ENCODE results near the gene GLCE. TPM values are rescaled to one million over a fixed set of nuclear protein-coding genes. Genes with fewer than 3 reads are reported as not detected.

Gene GLCE
- total and polyA plus RNA-seq, 5 experiments from 2014 or later = 5.2 to 8.3 (median 5.8) TPM

DNA sequence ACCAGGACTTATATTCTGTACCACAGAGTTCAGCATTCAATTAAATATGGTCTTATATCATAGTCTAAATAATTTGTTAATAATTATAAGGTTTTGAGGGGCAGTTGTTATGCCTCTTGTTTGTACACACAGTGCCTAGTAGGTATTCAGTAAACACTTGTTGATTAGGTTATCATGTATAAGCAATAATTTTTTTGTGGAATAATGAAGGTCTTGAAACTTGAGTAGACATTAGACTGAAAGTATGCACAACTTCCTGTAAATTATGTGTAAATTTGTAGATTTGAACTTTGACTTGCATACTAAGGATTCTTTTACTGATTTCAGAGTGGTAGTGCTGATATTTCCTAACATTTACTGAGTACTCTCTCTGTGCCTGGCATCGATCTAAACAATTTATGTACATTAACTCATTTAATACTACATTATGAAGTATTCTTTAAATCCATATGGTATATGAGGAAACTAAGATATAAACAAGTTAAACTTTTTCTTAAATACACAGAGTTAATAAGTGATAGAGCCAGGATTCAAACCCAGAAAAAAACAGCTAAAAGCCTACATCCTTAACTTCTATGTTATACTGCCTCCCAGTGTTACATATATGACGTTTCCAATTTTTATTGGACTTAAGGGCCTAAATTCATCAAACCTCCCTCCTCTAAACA is 65.1 kb downstream of the GLCE start:
- H3K27me3 Mint-ChIP-seq = no peaks in the 10 kb centered on the region
- H3K27ac Mint-ChIP-seq = no peak overlapping the region
- peaks cover 9 to 24% (median 18%) of the 10 kb centered on the region in 9 donors for H3K9me3 Mint-ChIP-seq
- ATAC-seq (no peak), DNase-seq (no peak)
- H3K4me3 Mint-ChIP-seq = no peak overlapping the region
- H3K36me3 Mint-ChIP-seq = peaks cover 22 to 45% (median 31%) of the 10 kb centered on the region in 3 donors
- POLR2A ChIA-PET = no interaction called here
- H3K4me1 Mint-ChIP-seq = peaks cover 0 to 2% (median 0%) of the 10 kb centered on the region in 4 donors

GRCh38 chr15:69226023-69226355 is 65.6 kb downstream of the GLCE start:
- Mint-ChIP-seq H3K4me3 (no peak overlapping the region), H3K36me3 (peaks cover 24 to 43% (median 31%) of the 10 kb centered on the region in 3 donors), H3K9me3 (peaks cover 9 to 23% (median 17%) of the 10 kb centered on the region in 9 donors), H3K27ac (no peak overlapping the region), H3K4me1 (peaks cover 0 to 2% (median 0%) of the 10 kb centered on the region in 4 donors), H3K27me3 (no peaks in the 10 kb centered on the region)
- POLR2A ChIA-PET = no interaction called here
- ATAC-seq (no peak), DNase-seq (no peak)

- no peak for DNase-seq
- no peak overlapping the region for H3K4me3 Mint-ChIP-seq
- no peaks in the 10 kb centered on the region for H3K4me1 Mint-ChIP-seq
- H3K27ac Mint-ChIP-seq = no peak overlapping the region
- no peaks in the 10 kb centered on the region for H3K27me3 Mint-ChIP-seq
- peaks cover 11 to 31% (median 18%) of the 10 kb centered on the region in 3 donors for H3K36me3 Mint-ChIP-seq
- POLR2A ChIA-PET = no interaction called here
- no peak for ATAC-seq
- no peaks in the 10 kb centered on the region for H3K9me3 Mint-ChIP-seq
These were observed 71.7 kb downstream of the GLCE start for GRCh38 chr15:69232144-69232543.

DNA sequence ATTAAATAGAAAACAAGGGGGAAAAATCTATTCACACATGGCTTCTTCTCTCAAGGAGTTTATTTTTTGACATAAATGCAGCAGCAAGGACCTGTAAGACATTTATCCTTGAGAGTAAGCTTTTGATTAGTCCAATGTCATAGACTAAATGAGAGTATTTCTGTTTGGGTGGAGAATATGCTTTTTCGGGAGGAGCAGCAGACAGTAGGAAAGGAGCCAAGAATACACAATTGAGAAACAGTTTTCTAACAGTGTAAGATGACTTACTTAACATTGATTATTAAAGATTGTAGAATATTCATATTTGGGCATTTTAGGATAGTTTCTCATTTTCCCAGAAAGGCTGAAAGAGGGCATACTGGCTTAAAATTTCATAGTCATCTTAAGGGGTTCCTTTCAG is 72.3 kb downstream of the GLCE start:
- Mint-ChIP-seq H3K27me3 (no peaks in the 10 kb centered on the region), H3K36me3 (peaks cover 11 to 31% (median 21%) of the 10 kb centered on the region in 3 donors), H3K4me1 (no peaks in the 10 kb centered on the region), H3K4me3 (no peak overlapping the region), H3K9me3 (no peaks in the 10 kb centered on the region), H3K27ac (no peak overlapping the region)
- POLR2A ChIA-PET = no interaction called here
- ATAC-seq = no peak
- no peak for DNase-seq

DNA sequence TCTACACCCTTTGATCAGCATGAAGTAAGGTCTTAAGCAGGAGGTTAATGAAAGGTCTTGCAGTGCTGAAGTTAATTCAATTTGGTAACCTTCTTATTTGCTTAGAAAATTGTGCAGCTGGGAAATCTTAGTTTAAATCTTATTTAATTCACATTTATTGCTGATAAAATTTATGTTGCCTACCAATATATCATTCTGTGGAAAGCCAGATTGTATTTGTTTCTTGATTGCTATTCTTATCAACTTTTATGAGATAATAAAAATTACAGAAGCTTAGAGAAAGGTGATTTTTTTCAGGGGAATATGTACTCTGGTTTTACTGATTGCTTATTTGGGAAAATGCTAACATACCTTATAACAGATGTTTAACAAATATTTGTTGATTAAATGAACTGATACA is 74.2 kb downstream of the GLCE start:
- DNase-seq (no peak), ATAC-seq (no peak)
- H3K27me3 Mint-ChIP-seq = no peaks in the 10 kb centered on the region
- H3K27ac Mint-ChIP-seq = no peak overlapping the region
- peaks cover 6 to 22% (median 20%) of the 10 kb centered on the region in 3 donors for H3K36me3 Mint-ChIP-seq
- POLR2A ChIA-PET = no interaction called here
- H3K4me1 Mint-ChIP-seq = no peaks in the 10 kb centered on the region
- H3K9me3 Mint-ChIP-seq = peaks cover 0 to 7% (median 3%) of the 10 kb centered on the region in 9 donors
- no peak overlapping the region for H3K4me3 Mint-ChIP-seq

- no peaks in the 10 kb centered on the region for H3K4me1 Mint-ChIP-seq
- H3K27me3 Mint-ChIP-seq = no peaks in the 10 kb centered on the region
- H3K27ac Mint-ChIP-seq = no peak overlapping the region
- H3K9me3 Mint-ChIP-seq = peaks cover 0 to 7% (median 3%) of the 10 kb centered on the region in 9 donors
- POLR2A ChIA-PET = no interaction called here
- H3K4me3 Mint-ChIP-seq = no peak overlapping the region
- ATAC-seq (no peak), DNase-seq (no peak)
- H3K36me3 Mint-ChIP-seq = peaks cover 6 to 20% (median 17%) of the 10 kb centered on the region in 3 donors
These were observed 76.1 kb downstream of the GLCE start for GRCh38 chr15:69236505-69236904.

DNA sequence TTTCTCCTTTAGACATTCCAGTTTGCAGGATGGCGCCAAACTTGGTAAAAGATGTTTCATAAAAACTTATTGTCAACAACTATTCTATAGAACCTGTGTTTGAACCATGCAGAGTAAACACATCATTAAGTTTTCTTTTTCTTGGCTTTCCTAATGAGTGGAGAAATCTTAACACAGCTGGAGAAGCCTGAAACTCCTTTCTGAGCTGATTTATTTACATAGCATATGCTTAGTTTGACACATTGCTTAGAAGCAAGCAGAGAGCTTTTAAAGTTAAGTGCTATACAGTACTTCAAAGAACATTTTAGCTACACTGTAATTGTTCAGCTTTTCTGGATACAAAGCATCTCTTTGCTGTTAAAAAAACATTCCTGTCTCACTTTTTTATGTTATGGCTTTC is 77.3 kb downstream of the GLCE start:
- no peaks in the 10 kb centered on the region for H3K4me1 Mint-ChIP-seq
- H3K27ac Mint-ChIP-seq = no peak overlapping the region
- POLR2A ChIA-PET = no interaction called here
- ATAC-seq = no peak
- H3K36me3 Mint-ChIP-seq = peaks cover 6 to 20% (median 15%) of the 10 kb centered on the region in 3 donors
- H3K9me3 Mint-ChIP-seq = peaks cover 0 to 7% (median 3%) of the 10 kb centered on the region in 9 donors
- H3K4me3 Mint-ChIP-seq = no peak overlapping the region
- H3K27me3 Mint-ChIP-seq = no peaks in the 10 kb centered on the region
- DNase-seq = no peak

DNA sequence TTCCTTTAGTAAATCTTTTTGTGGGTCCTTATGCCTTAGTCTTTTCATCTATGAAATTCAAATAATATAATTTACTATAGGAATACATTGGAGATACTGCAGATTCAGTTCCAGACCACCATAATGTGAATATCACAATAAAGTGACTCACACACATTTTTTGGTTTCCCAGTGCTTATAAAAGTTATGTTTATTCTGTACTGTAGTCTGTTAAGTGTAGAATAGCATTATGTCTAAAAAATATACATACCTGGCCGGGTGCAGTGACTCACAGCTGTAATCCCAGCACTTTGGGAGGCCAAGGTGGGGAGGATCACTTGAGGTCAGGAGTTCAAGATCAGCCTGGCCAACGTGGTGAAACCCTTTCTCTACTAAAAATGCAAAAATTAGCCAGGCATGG is 84.4 kb downstream of the GLCE start:
- POLR2A ChIA-PET = no interaction called here
- ATAC-seq (no peak), DNase-seq (no peak)
- no peaks in the 10 kb centered on the region for H3K27me3 Mint-ChIP-seq
- H3K36me3 Mint-ChIP-seq = peaks cover 0 to 3% (median 0%) of the 10 kb centered on the region in 3 donors
- H3K4me3 Mint-ChIP-seq = no peak overlapping the region
- no peak overlapping the region for H3K27ac Mint-ChIP-seq
- H3K4me1 Mint-ChIP-seq = no peaks in the 10 kb centered on the region
- H3K9me3 Mint-ChIP-seq = no peaks in the 10 kb centered on the region

DNA sequence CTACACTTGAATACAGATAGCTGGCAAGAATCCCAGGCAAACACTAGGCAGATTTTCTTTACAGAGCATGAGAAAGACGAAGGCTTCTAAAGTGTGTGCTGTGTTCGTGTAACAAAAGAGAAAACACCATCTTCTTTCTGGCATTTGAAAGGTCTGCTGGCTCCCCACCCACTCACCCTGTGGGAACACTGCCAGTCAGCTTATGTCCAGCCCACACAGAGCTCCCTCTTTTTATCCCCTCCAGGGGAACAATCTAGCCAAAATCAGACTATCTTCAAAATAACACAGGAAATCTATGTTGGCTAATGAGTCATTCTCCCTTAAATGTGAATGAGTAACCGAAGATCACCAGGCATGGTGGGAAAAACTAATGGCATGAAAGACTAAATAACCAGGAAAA is 92.7 kb downstream of the GLCE start:
- H3K4me3 Mint-ChIP-seq = no peak overlapping the region
- no peak overlapping the region for H3K27ac Mint-ChIP-seq
- peaks cover 0 to 2% (median 0%) of the 10 kb centered on the region in 4 donors for H3K4me1 Mint-ChIP-seq
- H3K9me3 Mint-ChIP-seq = no peaks in the 10 kb centered on the region
- H3K27me3 Mint-ChIP-seq = no peaks in the 10 kb centered on the region
- no peak for DNase-seq
- POLR2A ChIA-PET = no interaction called here
- no peak for ATAC-seq
- H3K36me3 Mint-ChIP-seq = peaks cover 0 to 10% (median 8%) of the 10 kb centered on the region in 3 donors

- Mint-ChIP-seq H3K36me3 (peaks cover 5 to 8% (median 8%) of the 10 kb centered on the region in 3 donors), H3K27ac (no peak overlapping the region), H3K4me3 (no peak overlapping the region), H3K27me3 (no peaks in the 10 kb centered on the region), H3K4me1 (no peaks in the 10 kb centered on the region), H3K9me3 (no peaks in the 10 kb centered on the region)
- DNase-seq = peak in 3 of 10 donors; percentile 11 to 23 (median 16)
- ATAC-seq = no peak
- POLR2A ChIA-PET = no interaction called here
These were observed 105.0 kb downstream of the GLCE start for GRCh38 chr15:69265347-69265955.

- POLR2A ChIA-PET = no interaction called here
These were observed 110.8 kb downstream of the GLCE start for GRCh38 chr15:69271217-69271616.

GRCh38 chr15:69272139-69272538 is 111.7 kb downstream of the GLCE start:
- peak overlapping the region in 1 of 10 donors; percentile 63 for H3K27ac Mint-ChIP-seq
- ATAC-seq = no peak
- POLR2A ChIA-PET = no interaction called here
- H3K36me3 Mint-ChIP-seq = peaks cover 0 to 8% (median 6%) of the 10 kb centered on the region in 3 donors
- peaks cover 0 to 1% (median 0%) of the 10 kb centered on the region in 5 donors for H3K27me3 Mint-ChIP-seq
- DNase-seq = no peak
- H3K4me1 Mint-ChIP-seq = no peaks in the 10 kb centered on the region
- no peak overlapping the region for H3K4me3 Mint-ChIP-seq
- no peaks in the 10 kb centered on the region for H3K9me3 Mint-ChIP-seq

More at GRCh38 chr15:69271217-69271616, 110.8 kb downstream of the GLCE start:
- H3K36me3 Mint-ChIP-seq = peaks cover 0 to 8% (median 6%) of the 10 kb centered on the region in 3 donors
- peak overlapping the region in 2 of 10 donors; percentile 57 to 58 for H3K27ac Mint-ChIP-seq
- DNase-seq = no peak
- H3K4me1 Mint-ChIP-seq = no peaks in the 10 kb centered on the region
- no peaks in the 10 kb centered on the region for H3K9me3 Mint-ChIP-seq
- H3K27me3 Mint-ChIP-seq = no peaks in the 10 kb centered on the region
- no peak for ATAC-seq
- no peak overlapping the region for H3K4me3 Mint-ChIP-seq

DNA sequence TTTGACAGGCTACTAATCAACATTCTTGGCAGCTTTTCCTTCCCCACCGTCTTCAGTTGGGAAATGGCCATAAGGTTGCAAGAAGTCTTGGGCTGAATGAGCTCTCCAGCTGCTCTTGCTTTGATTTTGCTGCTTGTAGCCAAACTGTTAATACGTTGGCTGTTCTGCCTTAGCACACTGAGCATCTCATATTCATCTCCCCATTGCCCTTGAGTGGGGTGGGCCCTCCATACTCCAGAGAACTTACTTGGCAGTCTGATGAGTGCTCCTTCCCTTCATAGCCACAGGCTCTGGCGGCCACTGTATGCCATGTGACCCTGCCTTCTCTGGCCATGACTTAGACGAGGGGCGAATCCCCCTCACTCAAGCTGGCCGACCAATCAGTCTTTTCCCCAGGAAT is 112.5 kb downstream of the GLCE start:
- ATAC-seq = no peak
- H3K27me3 Mint-ChIP-seq = peaks cover 0 to 1% (median 0%) of the 10 kb centered on the region in 5 donors
- H3K4me1 Mint-ChIP-seq = no peaks in the 10 kb centered on the region
- H3K27ac Mint-ChIP-seq = no peak overlapping the region
- peaks cover 0 to 8% (median 6%) of the 10 kb centered on the region in 3 donors for H3K36me3 Mint-ChIP-seq
- no peaks in the 10 kb centered on the region for H3K9me3 Mint-ChIP-seq
- no peak overlapping the region for H3K4me3 Mint-ChIP-seq
- POLR2A ChIA-PET = no interaction called here
- DNase-seq = no peak
